PC-3 (cell line): ENCODE measurements around the gene C4orf50.
"Not testable (repeated sequence)": the region's sequence is repeated elsewhere in the genome, so short reads cannot be mapped to it uniquely, and the experiment has no call there.

ENCODE experiments used
- CTCF ChIP-seq: fragments of 300-600 bp; sonication (generic); conservative IDR thresholded peaks from 2 replicates; pipeline ENCODE4 v1.5.1; 2017; ENCODE audit warnings: antibody characterized with exemption, low read depth, mild to moderate bottlenecking, low read length
- EZH2 ChIP-seq: fragments of 300-600 bp; sonication (generic); IDR thresholded peaks from one replicate; pipeline ENCODE4 v1.6.1; 2017; ENCODE audit warnings: antibody characterized with exemption, mild to moderate bottlenecking, low read length; ENCODE audit not compliant: unreplicated experiment
- EZH2phosphoT487 ChIP-seq: fragments of 300-600 bp; sonication (generic); IDR thresholded peaks from 2 replicates; pipeline ENCODE4 v1.6.1; 2018; ENCODE audit warnings: mild to moderate bottlenecking, antibody characterized with exemption, low read length, borderline replicate concordance

GRCh38 chr4:6003485-6003884 lies 14.7 kb downstream of the C4orf50 start:
- not testable (repeated sequence) for TF ChIP-seq CTCF, EZH2, EZH2phosphoT487
